GM12878 (cell line): Measurements from ENCODE around the gene NMT1. TPM values are rescaled to one million over a fixed set of nuclear protein-coding genes. Genes with fewer than 3 reads are reported as not detected.

Experiments used
- ATF7 ChIP-seq: fragments of 450-650 bp; IDR thresholded peaks from 2 replicates; pipeline ENCODE4 v1.6.1; 2016; ENCODE audit warnings: low read depth, mild to moderate bottlenecking
- ETV6 ChIP-seq, 2 experiments: fragments of 450-650 bp in 1 of 2; IDR thresholded peaks in 1 of 2; conservative IDR thresholded peaks in 1 of 2; 2 replicates each; pipeline ENCODE4 v1.6.1; 2014; ENCODE audit warnings: antibody characterized with exemption in 1 of 2, borderline replicate concordance in 1 of 2, low read depth in 1 of 2, mild to moderate bottlenecking in 1 of 2, moderate library complexity in 1 of 2
- IKZF1 ChIP-seq: fragments of 450-650 bp; conservative IDR thresholded peaks from 2 replicates; pipeline ENCODE4 v1.6.1; 2017; ENCODE audit warnings: antibody characterized with exemption, mild to moderate bottlenecking
- JUND ChIP-seq: IDR thresholded peaks from 2 replicates; pipeline ENCODE4 v1.6.1; 2012; ENCODE audit warnings: low read depth, mild to moderate bottlenecking, low read length, improper control_type of control experiment, moderate library complexity
- LARP7 ChIP-seq: fragments of 450-650 bp; IDR thresholded peaks from 2 replicates; pipeline ENCODE4 v1.6.1; 2017; ENCODE audit warnings: mild to moderate bottlenecking
- NBN ChIP-seq: fragments of 450-650 bp; IDR thresholded peaks from 2 replicates; pipeline ENCODE4 v1.6.1; 2016
- SMAD1 ChIP-seq: fragments of 450-650 bp; IDR thresholded peaks from 2 replicates; pipeline ENCODE4 v1.6.1; 2018; ENCODE audit warnings: mild to moderate bottlenecking, low read depth; ENCODE audit not compliant: partially characterized antibody
- WRNIP1 ChIP-seq: IDR thresholded peaks from 2 replicates; pipeline ENCODE4 v1.6.1; 2011; ENCODE audit warnings: low read depth, low read length, improper control_type of control experiment, borderline replicate concordance
- ZNF384 ChIP-seq: IDR thresholded peaks from 2 replicates; pipeline ENCODE4 v1.6.1; 2012; ENCODE audit warnings: low read depth, mild to moderate bottlenecking, low read length, improper control_type of control experiment, borderline replicate concordance
- polyA plus RNA-seq, 11 experiments: library from polyadenylated mRNA; depleted of rRNA in 4 of 11; unstranded in 6 of 11; stranded (reverse) in 5 of 11; fragments of >200 nt; fragmentation: Nextera tagmentation in 4 of 11; fragmentation: Illumina TruSeq in 1 of 11; extraction: Ambion mirVana in 4 of 11; extraction: Trizol in 1 of 11; gene quantifications; 1 replicate in 1 of 11; 2 replicates in 10 of 11; pipeline versions ENCODE4 v1.2.1 to v1.2.3, GENCODE V29; 2011 to 2016; ENCODE audit warnings: inconsistent platforms in 2 of 11, missing spikeins in 2 of 11, low read depth in 1 of 11
- total RNA-seq, 4 experiments: library from RNA; depleted of rRNA in 3 of 4; stranded (reverse); fragments of >200 nt in 3 of 4; fragmentation: Illumina TruSeq in 1 of 4; extraction: Trizol in 1 of 4; gene quantifications; 2 replicates each; pipeline versions ENCODE4 v1.2.1 to v1.2.3, GENCODE V29; 2013 to 2021
- TF ChIP-seq, protein P1 (sequence below): fragments of 450-650 bp; IDR thresholded peaks from 2 replicates; pipeline ENCODE4 v1.6.1; 2017; ENCODE audit warnings: antibody characterized with exemption, mild to moderate bottlenecking, moderate library complexity
- TF ChIP-seq, protein P2 (sequence below): fragments of 450-650 bp; formaldehyde crosslinking; IDR thresholded peaks from 2 replicates; pipeline ENCODE4 v1.5.0; 2022; ENCODE audit warnings: mild to moderate bottlenecking, missing genetic modification characterization
- TF ChIP-seq, protein P3 (sequence below): IDR thresholded peaks from 2 replicates; pipeline ENCODE4 v1.6.1; 2012; ENCODE audit warnings: low read depth, low read length, improper control_type of control experiment
- TF ChIP-seq, protein P4 (sequence below): IDR thresholded peaks from 2 replicates; pipeline ENCODE4 v1.6.1; 2011; ENCODE audit warnings: mild to moderate bottlenecking, low read depth, low read length, moderate library complexity; ENCODE audit not compliant: insufficient replicate concordance
- TF ChIP-seq, protein P5 (sequence below): IDR thresholded peaks from 2 replicates; pipeline ENCODE4 v1.6.1; 2011; ENCODE audit warnings: borderline replicate concordance, low read depth, mild to moderate bottlenecking, moderate library complexity, low read length; ENCODE audit not compliant: insufficient read depth, poor library complexity, severe bottlenecking
- TF ChIP-seq, protein P6 (sequence below): fragments of 450-650 bp; IDR thresholded peaks from 2 replicates; pipeline ENCODE4 v1.6.1; 2018; ENCODE audit warnings: mild to moderate bottlenecking, low read depth, moderate library complexity; ENCODE audit not compliant: partially characterized antibody

The NMT1 gene
- total and polyA plus RNA-seq, 10 of the 15 experiments (the other 5 are each of a cell fraction or from before 2014, with no cell fraction given) = 96.7 to 395 (median 222) TPM

DNA sequence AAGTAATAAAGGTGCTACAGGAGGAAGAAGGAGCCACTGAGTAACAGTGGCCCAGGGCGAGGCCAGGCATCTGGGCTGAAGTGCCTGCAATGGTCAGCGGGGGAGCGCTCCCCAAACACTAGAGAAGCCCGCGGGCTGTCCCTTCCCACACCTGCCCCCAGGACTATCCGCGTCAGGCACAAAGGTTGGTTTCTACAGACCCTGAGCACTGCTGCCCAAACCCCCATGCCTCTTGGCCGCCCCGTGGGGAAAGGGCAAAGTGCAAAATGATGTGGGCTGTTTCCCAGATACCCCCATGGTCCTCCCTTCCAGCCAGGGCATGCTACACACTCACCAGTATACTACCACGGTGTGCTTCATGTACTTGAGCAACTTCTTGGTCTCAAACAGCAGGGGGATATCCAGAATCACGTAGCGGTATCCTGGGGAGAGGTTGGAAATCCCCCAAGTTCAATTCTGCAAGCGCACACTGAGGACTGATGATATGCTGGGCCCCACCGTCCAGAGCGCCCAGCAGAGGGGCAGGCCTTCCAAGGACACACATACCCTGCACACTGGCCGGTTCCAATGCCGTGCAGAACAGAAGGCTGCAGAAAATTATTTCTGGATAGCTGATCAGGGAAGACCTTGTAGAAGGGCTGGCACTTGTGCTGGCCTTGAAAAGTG, 31.2 kb upstream of the NMT1 start (continued):
- TF ChIP-seq, protein P1, sequence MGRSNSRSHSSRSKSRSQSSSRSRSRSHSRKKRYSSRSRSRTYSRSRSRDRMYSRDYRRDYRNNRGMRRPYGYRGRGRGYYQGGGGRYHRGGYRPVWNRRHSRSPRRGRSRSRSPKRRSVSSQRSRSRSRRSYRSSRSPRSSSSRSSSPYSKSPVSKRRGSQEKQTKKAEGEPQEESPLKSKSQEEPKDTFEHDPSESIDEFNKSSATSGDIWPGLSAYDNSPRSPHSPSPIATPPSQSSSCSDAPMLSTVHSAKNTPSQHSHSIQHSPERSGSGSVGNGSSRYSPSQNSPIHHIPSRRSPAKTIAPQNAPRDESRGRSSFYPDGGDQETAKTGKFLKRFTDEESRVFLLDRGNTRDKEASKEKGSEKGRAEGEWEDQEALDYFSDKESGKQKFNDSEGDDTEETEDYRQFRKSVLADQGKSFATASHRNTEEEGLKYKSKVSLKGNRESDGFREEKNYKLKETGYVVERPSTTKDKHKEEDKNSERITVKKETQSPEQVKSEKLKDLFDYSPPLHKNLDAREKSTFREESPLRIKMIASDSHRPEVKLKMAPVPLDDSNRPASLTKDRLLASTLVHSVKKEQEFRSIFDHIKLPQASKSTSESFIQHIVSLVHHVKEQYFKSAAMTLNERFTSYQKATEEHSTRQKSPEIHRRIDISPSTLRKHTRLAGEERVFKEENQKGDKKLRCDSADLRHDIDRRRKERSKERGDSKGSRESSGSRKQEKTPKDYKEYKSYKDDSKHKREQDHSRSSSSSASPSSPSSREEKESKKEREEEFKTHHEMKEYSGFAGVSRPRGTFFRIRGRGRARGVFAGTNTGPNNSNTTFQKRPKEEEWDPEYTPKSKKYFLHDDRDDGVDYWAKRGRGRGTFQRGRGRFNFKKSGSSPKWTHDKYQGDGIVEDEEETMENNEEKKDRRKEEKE = no peak
- TF ChIP-seq LARP7 (no peak), IKZF1 (0 out of 2 replicates have a peak, but pooled peaks have one; percentile 20), WRNIP1 (no peak), NBN (0 out of 2 replicates have a peak, but pooled peaks have one; percentile 25), ETV6 (conservative IDR thresholded peaks at IDR 0.05 in 1 of 2, IDR thresholded peaks at IDR 0.05 in 1 of 2; ENCODE audit: borderline replicate concordance in 1 of 2, low read depth in 1 of 2) (no peak), SMAD1 (no peak), JUND (no peak), ATF7 (no peak), ZNF384 (no peak)
- TF ChIP-seq, protein P2, sequence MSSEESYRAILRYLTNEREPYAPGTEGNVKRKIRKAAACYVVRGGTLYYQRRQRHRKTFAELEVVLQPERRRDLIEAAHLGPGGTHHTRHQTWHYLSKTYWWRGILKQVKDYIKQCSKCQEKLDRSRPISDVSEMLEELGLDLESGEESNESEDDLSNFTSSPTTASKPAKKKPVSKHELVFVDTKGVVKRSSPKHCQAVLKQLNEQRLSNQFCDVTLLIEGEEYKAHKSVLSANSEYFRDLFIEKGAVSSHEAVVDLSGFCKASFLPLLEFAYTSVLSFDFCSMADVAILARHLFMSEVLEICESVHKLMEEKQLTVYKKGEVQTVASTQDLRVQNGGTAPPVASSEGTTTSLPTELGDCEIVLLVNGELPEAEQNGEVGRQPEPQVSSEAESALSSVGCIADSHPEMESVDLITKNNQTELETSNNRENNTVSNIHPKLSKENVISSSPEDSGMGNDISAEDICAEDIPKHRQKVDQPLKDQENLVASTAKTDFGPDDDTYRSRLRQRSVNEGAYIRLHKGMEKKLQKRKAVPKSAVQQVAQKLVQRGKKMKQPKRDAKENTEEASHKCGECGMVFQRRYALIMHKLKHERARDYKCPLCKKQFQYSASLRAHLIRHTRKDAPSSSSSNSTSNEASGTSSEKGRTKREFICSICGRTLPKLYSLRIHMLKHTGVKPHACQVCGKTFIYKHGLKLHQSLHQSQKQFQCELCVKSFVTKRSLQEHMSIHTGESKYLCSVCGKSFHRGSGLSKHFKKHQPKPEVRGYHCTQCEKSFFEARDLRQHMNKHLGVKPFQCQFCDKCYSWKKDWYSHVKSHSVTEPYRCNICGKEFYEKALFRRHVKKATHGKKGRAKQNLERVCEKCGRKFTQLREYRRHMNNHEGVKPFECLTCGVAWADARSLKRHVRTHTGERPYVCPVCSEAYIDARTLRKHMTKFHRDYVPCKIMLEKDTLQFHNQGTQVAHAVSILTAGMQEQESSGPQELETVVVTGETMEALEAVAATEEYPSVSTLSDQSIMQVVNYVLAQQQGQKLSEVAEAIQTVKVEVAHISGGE (CRISPR knock-in tag) = no peak
- TF ChIP-seq, protein P3, sequence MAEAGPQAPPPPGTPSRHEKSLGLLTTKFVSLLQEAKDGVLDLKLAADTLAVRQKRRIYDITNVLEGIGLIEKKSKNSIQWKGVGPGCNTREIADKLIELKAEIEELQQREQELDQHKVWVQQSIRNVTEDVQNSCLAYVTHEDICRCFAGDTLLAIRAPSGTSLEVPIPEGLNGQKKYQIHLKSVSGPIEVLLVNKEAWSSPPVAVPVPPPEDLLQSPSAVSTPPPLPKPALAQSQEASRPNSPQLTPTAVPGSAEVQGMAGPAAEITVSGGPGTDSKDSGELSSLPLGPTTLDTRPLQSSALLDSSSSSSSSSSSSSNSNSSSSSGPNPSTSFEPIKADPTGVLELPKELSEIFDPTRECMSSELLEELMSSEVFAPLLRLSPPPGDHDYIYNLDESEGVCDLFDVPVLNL = no peak
- TF ChIP-seq, protein P4, sequence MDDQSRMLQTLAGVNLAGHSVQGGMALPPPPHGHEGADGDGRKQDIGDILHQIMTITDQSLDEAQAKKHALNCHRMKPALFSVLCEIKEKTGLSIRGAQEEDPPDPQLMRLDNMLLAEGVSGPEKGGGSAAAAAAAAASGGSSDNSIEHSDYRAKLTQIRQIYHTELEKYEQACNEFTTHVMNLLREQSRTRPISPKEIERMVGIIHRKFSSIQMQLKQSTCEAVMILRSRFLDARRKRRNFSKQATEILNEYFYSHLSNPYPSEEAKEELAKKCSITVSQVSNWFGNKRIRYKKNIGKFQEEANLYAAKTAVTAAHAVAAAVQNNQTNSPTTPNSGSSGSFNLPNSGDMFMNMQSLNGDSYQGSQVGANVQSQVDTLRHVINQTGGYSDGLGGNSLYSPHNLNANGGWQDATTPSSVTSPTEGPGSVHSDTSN = no peak
- TF ChIP-seq, protein P5, sequence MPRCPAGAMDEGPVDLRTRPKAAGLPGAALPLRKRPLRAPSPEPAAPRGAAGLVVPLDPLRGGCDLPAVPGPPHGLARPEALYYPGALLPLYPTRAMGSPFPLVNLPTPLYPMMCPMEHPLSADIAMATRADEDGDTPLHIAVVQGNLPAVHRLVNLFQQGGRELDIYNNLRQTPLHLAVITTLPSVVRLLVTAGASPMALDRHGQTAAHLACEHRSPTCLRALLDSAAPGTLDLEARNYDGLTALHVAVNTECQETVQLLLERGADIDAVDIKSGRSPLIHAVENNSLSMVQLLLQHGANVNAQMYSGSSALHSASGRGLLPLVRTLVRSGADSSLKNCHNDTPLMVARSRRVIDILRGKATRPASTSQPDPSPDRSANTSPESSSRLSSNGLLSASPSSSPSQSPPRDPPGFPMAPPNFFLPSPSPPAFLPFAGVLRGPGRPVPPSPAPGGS = no peak
- TF ChIP-seq, protein P6, sequence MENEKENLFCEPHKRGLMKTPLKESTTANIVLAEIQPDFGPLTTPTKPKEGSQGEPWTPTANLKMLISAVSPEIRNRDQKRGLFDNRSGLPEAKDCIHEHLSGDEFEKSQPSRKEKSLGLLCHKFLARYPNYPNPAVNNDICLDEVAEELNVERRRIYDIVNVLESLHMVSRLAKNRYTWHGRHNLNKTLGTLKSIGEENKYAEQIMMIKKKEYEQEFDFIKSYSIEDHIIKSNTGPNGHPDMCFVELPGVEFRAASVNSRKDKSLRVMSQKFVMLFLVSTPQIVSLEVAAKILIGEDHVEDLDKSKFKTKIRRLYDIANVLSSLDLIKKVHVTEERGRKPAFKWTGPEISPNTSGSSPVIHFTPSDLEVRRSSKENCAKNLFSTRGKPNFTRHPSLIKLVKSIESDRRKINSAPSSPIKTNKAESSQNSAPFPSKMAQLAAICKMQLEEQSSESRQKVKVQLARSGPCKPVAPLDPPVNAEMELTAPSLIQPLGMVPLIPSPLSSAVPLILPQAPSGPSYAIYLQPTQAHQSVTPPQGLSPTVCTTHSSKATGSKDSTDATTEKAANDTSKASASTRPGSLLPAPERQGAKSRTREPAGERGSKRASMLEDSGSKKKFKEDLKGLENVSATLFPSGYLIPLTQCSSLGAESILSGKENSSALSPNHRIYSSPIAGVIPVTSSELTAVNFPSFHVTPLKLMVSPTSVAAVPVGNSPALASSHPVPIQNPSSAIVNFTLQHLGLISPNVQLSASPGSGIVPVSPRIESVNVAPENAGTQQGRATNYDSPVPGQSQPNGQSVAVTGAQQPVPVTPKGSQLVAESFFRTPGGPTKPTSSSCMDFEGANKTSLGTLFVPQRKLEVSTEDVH = no peak
